ENCODE measurements around the gene CYB5RL. TPM values are rescaled to one million over a fixed set of nuclear protein-coding genes. Genes with fewer than 3 reads are reported as not detected.

The CYB5RL gene
- total and polyA plus RNA-seq, 2 donors (not counting 3 experiments of a cell fraction or from before 2014, with no cell fraction given), result 5.8 to 8.6 TPM

DNA sequence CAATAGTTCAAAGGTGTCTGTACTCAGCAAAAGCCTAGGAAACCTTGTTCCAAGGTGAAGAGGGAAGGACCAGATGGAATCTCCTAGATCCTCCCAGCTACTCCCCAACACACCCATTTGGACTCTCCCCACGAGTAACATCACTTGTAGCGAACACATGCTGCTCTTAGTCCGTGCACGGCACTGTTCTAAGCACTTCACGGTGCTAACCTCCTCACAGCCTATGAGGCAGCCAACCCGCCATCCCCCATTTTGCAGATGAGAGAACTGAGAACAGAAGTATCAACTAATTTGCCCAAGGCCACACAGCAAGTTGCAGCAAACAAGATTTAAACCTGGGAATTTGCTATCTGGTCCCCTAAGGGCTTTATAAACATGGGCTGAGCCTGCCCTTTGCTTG, 24.4 kb upstream of the CYB5RL start:
- no peak for TF ChIP-seq EZH2 (IDR thresholded peaks at IDR 0.05; ENCODE audit: borderline replicate concordance, low read depth, low read length, severe bottlenecking)
- TF ChIP-seq CTCF (IDR thresholded peaks at IDR 0.05; ENCODE audit: extremely low read depth in 1 of 2, insufficient read depth in 1 of 2, low read depth in 1 of 2, low read length in 2 of 2), result no peak
- TF ChIP-seq FOS (IDR thresholded peaks at IDR 0.05; ENCODE audit: borderline replicate concordance, insufficient read depth, low read length), result no peak
- no peak for TF ChIP-seq JUN (IDR thresholded peaks at IDR 0.05; ENCODE audit: borderline replicate concordance, insufficient read depth, insufficient read length, low read depth)
- TF ChIP-seq POLR2AphosphoS5 (IDR thresholded peaks at IDR 0.05; ENCODE audit: insufficient read depth, low read depth, low read length), result no peak
- TF ChIP-seq GATA2 (IDR thresholded peaks at IDR 0.05; ENCODE audit: insufficient read depth, insufficient read length, low read depth, low read length), result no peak
- no peak for TF ChIP-seq POLR2A (IDR thresholded peaks at IDR 0.05; ENCODE audit: low read depth, low read length)
- TF ChIP-seq MAX (IDR thresholded peaks at IDR 0.05; ENCODE audit: insufficient read depth, insufficient read length), result no peak
- TF ChIP-seq MYC (IDR thresholded peaks at IDR 0.05; ENCODE audit: low read depth, low read length), result no peak
- Histone ChIP-seq H3K4me2 (ENCODE audit: insufficient read depth, low read length) (no peak overlapping the region), H3K36me3 (ENCODE audit: control insufficient read depth in 2 of 2, extremely low read depth in 1 of 2, insufficient read depth in 2 of 2, low read length in 2 of 2) (peaks cover 3 to 11% of the 10 kb centered on the region in 2 experiments), H3K4me3 (replicated peaks in 1 of 3; ENCODE audit: insufficient read depth in 1 of 3, low read depth in 1 of 3, low read length in 3 of 3) (no peak overlapping the region), H3K27me3 (ENCODE audit: control insufficient read depth in 2 of 2, insufficient read depth in 2 of 2, low read length in 2 of 2) (no peaks in the 10 kb centered on the region), H3K27ac (ENCODE audit: insufficient read depth, low read depth, low read length) (no peak overlapping the region), H2AFZ (ENCODE audit: low read depth, low read length) (no peak overlapping the region), H3K79me2 (ENCODE audit: control insufficient read depth, insufficient read depth, low read length) (no peaks in the 10 kb centered on the region), H3K9ac (replicated peaks; ENCODE audit: extremely low read depth, insufficient read depth, low read length) (no peak overlapping the region), H3K4me1 (ENCODE audit: control insufficient read depth, extremely low read depth, insufficient read depth, low read length) (peaks cover 1% of the 10 kb centered on the region), H4K20me1 (replicated peaks; ENCODE audit: control insufficient read depth, extremely low read depth, insufficient read depth, low read length) (no peaks in the 10 kb centered on the region), H3K9me1 (replicated peaks; ENCODE audit: control insufficient read depth, extremely low read depth, insufficient read depth, low read length) (no peaks in the 10 kb centered on the region), H3K9me3 (replicated peaks; ENCODE audit: control insufficient read depth, insufficient read depth, low read length) (no peaks in the 10 kb centered on the region)
- CTCF ChIA-PET, result no interaction called here
- no TSS peak for BruUV-seq (replicated peaks)
- no peak for FAIRE-seq
- DNase-seq (ENCODE audit: low read depth, low spot score), result no peak
- dilution Hi-C loops (cut with MboI; ENCODE audit: extremely low pct_ligation_motif_present, low sequenced_read_pairs), result no loop called here
- POLR2A ChIA-PET, result no interaction called here
- intact Hi-C loops (cut with micrococcal nuclease), result no loop called here

Data from endothelial cell of umbilical vein (primary cell).